GM21390 (cell line): ENCODE data around the gene ZNF653.

ENCODE experiments used
- ATAC-seq: cut with Tn5 transposase; IDR thresholded peaks from one replicate; pipeline ENCODE4 v1.9.1; 2021; ENCODE audit not compliant: unreplicated experiment

The ZNF653 gene, protein sequence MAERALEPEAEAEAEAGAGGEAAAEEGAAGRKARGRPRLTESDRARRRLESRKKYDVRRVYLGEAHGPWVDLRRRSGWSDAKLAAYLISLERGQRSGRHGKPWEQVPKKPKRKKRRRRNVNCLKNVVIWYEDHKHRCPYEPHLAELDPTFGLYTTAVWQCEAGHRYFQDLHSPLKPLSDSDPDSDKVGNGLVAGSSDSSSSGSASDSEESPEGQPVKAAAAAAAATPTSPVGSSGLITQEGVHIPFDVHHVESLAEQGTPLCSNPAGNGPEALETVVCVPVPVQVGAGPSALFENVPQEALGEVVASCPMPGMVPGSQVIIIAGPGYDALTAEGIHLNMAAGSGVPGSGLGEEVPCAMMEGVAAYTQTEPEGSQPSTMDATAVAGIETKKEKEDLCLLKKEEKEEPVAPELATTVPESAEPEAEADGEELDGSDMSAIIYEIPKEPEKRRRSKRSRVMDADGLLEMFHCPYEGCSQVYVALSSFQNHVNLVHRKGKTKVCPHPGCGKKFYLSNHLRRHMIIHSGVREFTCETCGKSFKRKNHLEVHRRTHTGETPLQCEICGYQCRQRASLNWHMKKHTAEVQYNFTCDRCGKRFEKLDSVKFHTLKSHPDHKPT

DNA sequence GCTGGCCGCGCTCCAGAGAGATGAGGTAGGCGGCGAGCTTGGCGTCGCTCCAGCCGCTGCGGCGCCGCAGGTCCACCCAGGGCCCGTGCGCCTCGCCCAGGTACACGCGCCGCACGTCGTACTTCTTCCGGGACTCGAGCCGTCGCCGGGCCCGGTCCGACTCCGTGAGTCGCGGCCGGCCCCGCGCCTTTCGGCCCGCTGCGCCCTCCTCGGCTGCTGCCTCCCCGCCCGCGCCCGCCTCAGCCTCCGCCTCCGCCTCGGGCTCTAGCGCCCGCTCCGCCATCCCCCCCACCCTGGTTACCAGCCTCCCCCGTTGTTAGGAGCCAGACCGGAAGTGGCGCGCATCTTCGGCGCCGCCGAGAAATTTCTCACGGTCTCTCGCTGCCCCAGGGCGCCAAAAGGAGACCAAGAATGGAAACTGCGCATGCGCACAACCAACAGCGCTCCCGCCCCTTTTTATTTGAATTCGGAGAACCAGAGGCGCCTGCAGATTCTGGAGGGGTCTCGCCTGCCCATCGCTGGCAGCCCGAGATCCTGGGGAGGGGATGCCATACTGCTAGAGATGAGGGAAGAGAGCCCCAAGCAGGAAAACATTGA is at the start of gene ZNF653:
Gene ZNF653, minus strand, starts transcription at position 336 of the 597 bp plus-strand sequence. Its CDS starts 53 bp downstream, at position 283.
- ATAC-seq, result peak; percentile 37

- no peak for ATAC-seq
Observed at GRCh38 chr19:11555246-11555645, 49.6 kb upstream of the ZNF653 start.

DNA sequence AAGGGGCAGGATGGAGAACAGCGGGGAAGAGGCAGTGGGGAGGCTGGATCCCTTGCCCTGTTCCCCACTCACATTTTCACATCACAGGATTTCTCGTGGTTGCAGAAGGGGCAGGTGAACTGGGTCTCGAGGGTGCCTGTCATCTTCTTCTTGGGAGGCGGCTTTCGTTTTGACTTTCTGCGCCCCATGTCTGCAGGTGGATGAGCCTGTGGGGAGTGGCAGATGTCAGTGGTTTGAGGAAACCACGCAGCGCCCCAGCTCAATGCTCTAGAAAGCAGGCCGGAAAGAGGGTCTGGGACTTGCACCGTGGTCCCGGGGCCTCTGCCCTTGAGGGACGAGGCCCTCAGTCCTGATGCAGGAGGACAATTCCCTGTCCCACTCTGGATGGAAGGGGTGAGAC is 48.5 kb upstream of the ZNF653 start:
- no peak for ATAC-seq

DNA sequence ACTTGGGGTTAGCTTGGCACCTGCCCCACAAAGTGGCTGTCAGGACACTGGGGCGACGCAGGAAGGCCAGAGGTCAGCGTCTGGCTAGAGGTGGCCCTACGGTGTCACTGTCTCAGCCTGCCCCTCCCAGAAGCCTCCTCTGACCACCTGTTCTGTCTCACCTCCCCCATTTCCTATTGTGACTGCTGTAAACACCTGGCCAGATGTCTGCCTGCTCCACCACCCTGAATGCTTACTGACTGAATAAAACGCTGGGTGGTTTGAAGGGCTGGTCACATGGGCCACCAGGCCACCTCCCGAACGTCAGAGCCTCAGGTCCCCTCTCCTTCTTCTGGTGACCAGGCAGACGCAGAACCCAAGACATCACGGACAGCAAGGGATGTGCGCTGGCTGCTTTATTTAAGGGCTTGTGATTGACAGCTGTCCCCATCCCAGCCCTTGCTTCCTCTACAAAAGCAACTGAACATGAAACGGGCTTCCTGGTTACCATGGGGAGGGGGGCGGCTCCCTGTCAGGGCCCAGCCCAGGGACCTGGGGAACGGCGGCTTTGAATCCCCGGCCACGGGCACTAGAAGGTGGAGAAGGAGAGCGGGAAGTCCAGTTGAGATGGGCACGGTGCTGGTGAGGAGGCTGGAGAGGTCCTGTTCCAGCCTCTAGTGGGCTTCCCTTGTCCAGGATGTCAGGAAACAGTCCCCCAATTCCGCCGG is 47.2 kb upstream of the ZNF653 start:
- ATAC-seq, result no peak

DNA sequence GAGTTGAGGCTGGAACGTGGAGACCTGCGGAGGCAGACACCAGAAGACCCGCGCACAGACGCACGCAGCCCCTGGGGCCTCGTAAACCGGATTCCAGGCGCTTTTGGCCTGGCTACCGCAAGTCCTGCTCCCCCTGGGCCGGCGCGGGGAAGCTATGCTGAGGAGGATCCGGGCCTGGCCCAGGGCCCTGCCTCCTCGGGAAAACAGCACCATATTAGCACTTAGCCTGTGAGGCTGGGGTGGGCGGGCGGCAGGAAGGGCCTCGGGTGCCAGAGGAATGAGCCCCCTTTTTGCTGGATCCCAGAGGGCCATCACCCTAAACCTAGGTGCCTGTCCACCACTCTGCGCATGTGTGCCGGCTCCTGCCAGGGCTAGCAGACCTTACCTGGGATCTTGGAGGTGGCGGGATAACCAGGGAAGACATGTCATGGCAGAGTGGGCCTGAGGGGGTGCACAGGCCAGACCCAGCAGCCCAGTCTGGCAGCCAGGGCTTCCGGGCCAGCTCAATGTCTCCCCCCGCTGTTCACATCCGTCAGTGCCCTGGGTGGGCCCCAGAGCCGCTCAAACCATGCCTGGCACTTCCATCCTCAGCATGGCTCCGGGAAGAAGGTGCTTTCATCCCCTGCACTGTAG is 46.1 kb upstream of the ZNF653 start:
- no peak for ATAC-seq

DNA sequence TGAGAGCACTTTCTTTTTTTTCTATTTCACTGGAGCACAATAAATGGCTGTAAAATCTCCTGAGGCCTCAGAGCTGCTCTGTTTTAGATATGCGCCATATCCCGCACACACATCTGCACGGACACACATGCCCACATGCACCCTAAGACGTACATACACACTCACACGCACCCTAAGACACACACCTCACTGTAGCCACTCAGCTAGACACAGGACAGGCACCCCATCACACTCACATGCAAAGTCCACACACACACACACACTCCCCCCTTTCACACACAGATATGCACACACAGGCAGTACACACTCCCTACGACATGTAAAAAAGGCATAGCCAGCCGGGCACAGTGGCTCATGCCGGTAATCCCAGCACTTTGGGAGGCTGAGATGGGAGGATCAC is 44.6 kb upstream of the ZNF653 start:
- no peak for ATAC-seq

- no peak for ATAC-seq
Observed at GRCh38 chr19:11549386-11549953, 43.8 kb upstream of the ZNF653 start.

- no peak for ATAC-seq
Observed at GRCh38 chr19:11547929-11548700, 42.5 kb upstream of the ZNF653 start.

GRCh38 chr19:11541238-11541637 is 35.6 kb upstream of the ZNF653 start:
- ATAC-seq, result no peak

GRCh38 chr19:11540645-11541044 is 35.0 kb upstream of the ZNF653 start:
- ATAC-seq, result no peak

DNA sequence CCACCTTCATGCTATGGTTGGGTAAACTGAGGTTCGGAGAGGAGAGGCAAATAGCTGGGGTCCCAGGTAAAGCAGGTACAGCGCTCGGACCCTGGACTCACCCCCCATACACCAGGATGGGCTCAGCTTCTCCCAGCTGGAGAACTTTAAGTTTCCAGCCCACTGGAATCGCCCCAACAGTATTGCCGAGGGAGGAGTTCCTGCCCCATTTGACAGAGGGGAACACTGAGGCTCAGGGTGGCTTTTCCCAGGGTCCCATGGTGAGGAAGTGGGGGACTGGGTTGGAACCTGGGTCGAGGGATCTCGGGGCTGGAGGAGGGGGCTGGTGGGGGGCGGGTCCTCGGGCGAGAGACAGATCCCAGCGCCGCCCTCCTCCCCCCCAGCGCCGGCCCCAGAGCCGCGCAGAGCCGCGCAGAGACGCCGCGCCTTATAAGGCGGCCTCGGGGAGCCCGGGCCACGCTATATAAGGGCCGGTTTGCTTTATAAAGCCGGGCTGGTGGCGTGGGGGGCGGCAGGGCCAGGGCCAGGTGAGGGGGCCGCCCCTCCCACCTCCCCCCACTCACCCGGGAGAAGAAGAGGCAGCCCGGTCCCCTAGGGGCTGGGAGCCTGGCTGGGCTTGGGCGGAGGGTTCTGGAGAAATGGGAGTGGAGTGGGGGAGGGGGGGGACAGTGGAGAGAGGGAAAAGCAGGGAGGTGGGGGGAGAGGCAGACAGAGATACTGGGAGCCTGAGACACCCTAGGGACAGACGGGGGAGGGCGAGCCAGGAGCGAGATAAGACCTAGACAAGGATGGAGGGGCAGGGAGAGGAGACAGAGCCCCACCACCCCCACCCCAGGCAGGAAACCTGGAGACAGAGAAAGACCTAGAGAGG is 34.1 kb upstream of the ZNF653 start:
- no peak for ATAC-seq

DNA sequence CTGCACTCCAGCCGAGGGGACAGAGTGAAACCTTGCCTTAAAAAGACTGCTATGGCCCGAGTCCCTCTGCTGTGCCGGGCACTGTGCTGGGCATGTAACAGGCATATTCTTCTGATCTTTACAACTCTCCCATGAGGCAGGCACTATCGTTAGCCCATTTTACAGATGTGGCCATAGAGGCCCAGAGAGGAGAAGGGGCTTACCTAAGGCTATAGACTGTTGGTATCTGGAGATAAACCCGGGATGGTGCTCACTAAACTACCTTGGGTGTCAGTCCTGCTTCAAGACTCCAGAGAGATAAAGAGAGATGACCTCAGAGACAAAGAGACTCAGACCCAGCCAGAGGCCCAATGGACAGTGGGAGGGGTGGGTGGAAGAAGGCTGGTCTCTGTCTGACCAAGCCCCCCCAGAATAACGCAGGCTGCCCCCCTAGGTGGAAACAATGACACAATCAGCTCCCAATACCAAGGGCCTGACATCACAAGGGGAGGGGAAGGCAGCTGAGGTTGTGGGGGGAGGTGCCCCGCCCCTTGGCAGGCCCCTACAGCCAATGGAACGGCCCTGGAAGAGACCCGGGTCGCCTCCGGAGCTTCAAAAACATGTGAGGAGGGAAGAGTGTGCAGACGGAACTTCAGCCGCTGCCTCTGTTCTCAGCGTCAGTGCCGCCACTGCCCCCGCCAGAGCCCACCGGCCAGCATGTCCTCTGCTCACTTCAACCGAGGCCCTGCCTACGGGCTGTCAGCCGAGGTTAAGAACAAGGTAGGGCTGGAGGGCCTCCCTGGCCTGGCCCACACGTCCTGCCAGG is 32.8 kb upstream of the ZNF653 start, which contains the start of gene CNN1:
Gene CNN1, plus strand, starts transcription at position 620 of the 805 bp plus-strand sequence. Its CDS starts 77 bp downstream, at position 697.
- no peak for ATAC-seq

DNA sequence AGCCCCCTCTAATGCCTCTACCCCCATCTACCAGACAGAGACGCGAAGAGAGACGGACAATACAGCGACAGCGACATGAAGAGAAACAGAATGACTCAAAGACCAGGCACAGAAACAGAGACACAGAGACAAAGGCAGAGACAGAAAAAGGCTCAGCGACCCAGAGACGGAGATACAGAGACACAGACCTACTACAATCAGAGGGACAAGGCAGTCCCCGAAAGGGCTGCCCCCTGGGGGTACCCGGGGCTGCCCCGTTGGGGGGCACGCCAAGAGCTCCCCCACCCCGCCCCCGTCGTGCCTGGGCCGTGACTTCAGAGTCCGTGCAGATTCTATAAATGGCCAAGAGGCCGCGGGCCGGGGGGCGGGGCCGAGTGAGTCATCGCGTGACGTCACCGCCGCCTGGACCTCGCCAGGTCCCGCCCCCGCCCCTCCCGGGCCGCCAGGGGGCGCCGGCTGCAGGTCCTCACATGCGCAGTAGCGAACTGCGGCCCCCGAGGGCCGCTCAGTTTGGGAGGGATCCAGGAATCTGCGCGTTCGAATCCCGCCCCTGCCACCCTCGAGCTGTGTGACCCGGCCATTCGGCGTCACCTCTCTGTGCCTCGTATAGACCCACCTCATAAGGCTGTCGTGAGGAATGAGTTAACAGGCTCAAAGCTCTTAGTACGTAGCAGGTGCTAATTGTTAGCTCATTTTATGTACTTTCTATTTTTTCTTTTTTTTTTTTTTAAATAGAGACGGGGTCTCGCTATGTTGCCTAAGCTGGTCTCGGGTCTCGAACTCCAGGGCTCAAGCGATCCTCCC is 30.4 kb upstream of the ZNF653 start:
- ATAC-seq, result peak; percentile 65

DNA sequence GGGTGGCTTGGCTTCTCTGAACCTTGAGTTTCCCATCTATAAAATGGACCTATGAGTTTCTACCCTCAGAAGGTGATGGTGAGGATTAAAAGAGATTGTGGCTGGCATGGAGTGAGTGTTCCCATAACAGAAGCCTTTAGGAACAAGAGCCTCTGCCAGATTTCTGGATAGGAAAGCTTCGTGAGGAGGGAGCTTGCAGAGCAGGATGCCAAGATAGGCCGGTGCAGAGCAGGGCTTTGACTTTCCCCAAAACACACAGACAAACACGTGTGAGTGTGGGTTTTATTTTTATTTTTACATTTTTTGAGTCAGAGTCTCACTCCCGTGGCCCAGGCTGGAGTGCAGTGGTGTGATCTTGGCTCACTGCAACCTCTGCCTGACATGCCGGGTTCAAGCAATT is 29.3 kb upstream of the ZNF653 start:
- ATAC-seq, result no peak

GRCh38 chr19:11534538-11534937 is 28.9 kb upstream of the ZNF653 start:
- ATAC-seq, result no peak

GRCh38 chr19:11530432-11530831 is 24.8 kb upstream of the ZNF653 start:
- no peak for ATAC-seq
